Activated CD8-positive, alpha-beta memory T cell treated with anti-CD3 and anti-CD28 coated beads, Interleukin-2, amount 10 ng/mL, durations not matched to agents 7 days and 5 days (primary cell): ENCODE results near the gene ARHGEF10L. TPM values are rescaled to one million over a fixed set of nuclear protein-coding genes. Genes with fewer than 3 reads are reported as not detected.
"Not testable (repeated sequence)": the region's sequence is repeated elsewhere in the genome, so short reads cannot be mapped to it uniquely, and the experiment has no call there.

Experiments
- ATAC-seq: fragments of 150-1000 bp; cut with Tn5 transposase; one replicate; pipeline ENCODE4 v1.10.0; 2021; ENCODE audit warnings: moderate library complexity
- CTCF ChIA-PET: fragments of 350-600 bp; sonication (Branson Sonifier 250); formaldehyde crosslinking; loops from one replicate; lab custom pipeline; 2021; ENCODE audit warnings: antibody characterized with exemption; lab: Charles Lee
- DNase-seq: peaks from one replicate; pipeline ENCODE4 v3.0.0-alpha.2; 2020
- H3K27ac Mint-ChIP-seq: one replicate; pipeline ENCODE4 v1.8.0; 2021; ENCODE audit warnings: mild to moderate bottlenecking, mixed read lengths
- H3K27me3 Mint-ChIP-seq: one replicate; pipeline ENCODE4 v1.8.0; 2021; ENCODE audit warnings: mixed read lengths
- H3K36me3 Mint-ChIP-seq: one replicate; pipeline ENCODE4 v1.8.0; 2021; ENCODE audit warnings: mild to moderate bottlenecking, mixed read lengths
- H3K4me1 Mint-ChIP-seq: one replicate; pipeline ENCODE4 v1.8.0; 2021; ENCODE audit warnings: mixed read lengths
- H3K4me3 Mint-ChIP-seq: one replicate; pipeline ENCODE4 v1.8.0; 2021; ENCODE audit warnings: mild to moderate bottlenecking, moderate library complexity, mixed read lengths
- H3K9me3 Mint-ChIP-seq: one replicate; pipeline ENCODE4 v1.8.0; 2022; ENCODE audit warnings: low read depth, mixed read lengths
- total RNA-seq, 2 experiments: library from RNA; stranded (reverse); gene quantifications; one replicate each; pipeline ENCODE4 v1.2.3, GENCODE V29; 2021

Gene ARHGEF10L
- not detected for total RNA-seq

DNA sequence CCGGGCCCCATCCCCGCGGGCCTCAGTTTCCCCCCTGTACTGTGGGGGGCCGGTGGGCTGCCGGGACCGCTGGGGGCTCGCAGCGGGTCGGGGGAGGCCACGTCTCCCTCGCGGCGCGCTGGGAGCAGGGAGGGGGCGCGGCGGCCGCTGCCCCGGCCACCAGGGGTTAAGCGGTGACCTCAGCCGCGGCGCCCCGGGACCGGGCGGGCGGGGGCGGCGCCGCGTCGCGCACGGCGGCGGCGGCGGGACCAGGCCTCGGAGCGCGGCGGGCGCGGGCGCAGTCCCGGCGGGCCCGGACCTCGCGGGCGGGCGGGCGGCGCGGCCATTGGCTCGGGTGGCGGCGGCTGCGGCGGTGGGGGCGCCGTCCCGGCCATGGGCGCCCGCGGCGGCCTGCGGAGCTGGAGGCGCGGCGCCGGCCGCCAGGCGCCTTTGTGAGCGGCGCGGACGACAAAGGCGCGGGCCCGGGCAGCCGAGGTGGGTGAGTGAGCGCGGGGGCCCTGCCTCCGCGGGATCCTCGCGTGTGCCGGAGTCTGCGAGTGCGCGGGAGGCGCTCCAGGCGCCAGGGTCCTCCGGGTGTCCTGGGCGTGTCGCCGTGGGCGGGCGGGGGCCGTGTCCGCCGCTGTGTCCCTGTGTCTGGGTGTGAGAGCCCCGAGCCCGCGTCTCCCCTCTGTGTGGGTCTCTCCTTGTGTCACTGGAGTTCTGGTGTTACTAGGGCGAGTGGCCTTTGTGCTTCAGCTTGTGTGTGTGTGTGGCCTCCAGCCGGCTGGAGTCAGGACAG lies at the start of gene ARHGEF10L:
TSS of gene ARHGEF10L (plus strand) at position 222 of the 778 bp plus-strand sequence. CDS start 40,898 bp downstream, outside the sequence.
- no peak for DNase-seq
- CTCF ChIA-PET = no interaction called here
- H3K9me3 Mint-ChIP-seq = no peaks in the 10 kb centered on the region
- H3K27me3 Mint-ChIP-seq = peaks cover 40% of the 10 kb centered on the region
- no peaks in the 10 kb centered on the region for H3K4me1 Mint-ChIP-seq
- H3K4me3 Mint-ChIP-seq = no peak within 1 kb of the TSS
- H3K27ac Mint-ChIP-seq = no peak within 1 kb of the TSS
- ATAC-seq = no peak
- H3K36me3 Mint-ChIP-seq = no peaks in the 10 kb centered on the region

DNA sequence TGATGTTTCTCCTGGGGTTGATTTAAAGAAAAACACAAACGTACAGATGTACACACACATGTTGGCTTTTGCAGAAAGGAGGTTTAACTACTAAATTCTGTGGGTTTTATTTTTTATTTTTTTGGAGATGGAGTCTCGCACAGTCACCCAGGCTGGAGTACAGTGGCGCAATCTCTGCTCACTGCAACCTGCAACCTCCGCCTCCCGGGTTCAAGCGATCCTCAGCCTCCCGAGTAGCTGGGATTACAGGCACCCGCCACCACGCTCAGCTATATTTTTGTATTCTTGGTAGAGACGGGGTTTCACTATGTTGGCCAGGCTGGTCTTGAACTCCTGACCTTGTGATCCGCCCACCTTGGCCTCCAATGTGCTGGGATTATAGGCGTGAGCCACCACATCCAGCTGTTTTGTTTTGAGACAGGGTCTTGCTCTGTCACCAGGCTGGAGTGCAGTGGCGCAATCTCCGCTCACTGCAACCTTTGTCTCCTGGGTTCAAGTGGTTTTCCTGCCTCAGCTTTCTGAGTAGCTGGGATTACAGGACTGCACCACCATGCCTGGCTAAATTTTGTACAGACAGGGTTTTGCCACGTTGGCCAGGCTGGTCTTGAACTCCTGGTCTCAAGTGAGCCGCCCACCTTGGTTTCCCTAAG lies 49.6 kb upstream of the ARHGEF10L start:
- DNase-seq, ATAC-seq, H3K36me3 Mint-ChIP-seq, H3K9me3 Mint-ChIP-seq, H3K27ac Mint-ChIP-seq, H3K4me3 Mint-ChIP-seq, H3K27me3 Mint-ChIP-seq, H3K4me1 Mint-ChIP-seq: not testable (repeated sequence)
- CTCF ChIA-PET = interaction anchor here (0.9 kb wide), 1 partner anchor 79 kb away, joined by 3 read pairs; no protein-coding TSS in a partner anchor

- CTCF ChIA-PET, H3K4me3 Mint-ChIP-seq, H3K36me3 Mint-ChIP-seq, H3K27me3 Mint-ChIP-seq, H3K4me1 Mint-ChIP-seq, DNase-seq, ATAC-seq, H3K27ac Mint-ChIP-seq, H3K9me3 Mint-ChIP-seq: not testable (repeated sequence)
Observed at GRCh38 chr1:17490667-17491066, 48.8 kb upstream of the ARHGEF10L start.

DNA sequence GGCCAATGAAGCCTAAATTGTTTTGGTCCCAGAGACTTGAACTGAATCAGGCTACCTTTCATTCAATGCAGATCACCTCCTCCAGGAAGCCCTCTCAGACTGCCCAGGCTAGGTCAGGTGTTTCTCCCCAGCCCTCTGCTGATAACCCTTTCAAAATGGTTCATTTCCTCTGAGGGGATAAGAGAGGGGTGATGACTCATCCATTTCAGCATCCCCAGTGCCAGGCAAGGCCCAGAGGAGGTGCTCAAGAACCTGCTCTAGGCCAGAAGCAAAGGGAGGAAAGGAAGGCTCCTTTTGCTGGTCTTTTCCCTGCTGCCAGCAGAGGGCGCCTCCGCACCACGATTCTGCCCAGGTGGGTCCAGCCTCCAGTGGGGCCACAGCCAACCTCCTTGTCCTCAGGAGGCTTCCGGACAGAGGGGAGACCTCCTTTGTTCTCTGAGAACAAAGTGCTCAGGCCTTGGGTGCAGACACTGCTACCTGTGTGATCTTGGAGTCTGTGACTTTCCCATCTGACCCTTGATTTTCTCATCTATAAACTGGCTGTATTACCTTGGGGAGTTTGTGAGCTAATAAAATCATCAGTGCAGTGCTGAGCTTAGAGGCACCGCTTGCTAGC lies 45.3 kb upstream of the ARHGEF10L start:
- DNase-seq (peak; percentile 73), ATAC-seq (peak; percentile 86)
- no peaks in the 10 kb centered on the region for H3K9me3 Mint-ChIP-seq
- CTCF ChIA-PET = interaction anchor here (0.8 to 1.8 kb wide), 6 partner anchors 9 to 160 kb away, joined by 3 to 8 read pairs (median 4); no protein-coding TSS in a partner anchor
- no peaks in the 10 kb centered on the region for H3K4me1 Mint-ChIP-seq
- H3K27ac Mint-ChIP-seq = no peak overlapping the region
- no peak overlapping the region for H3K4me3 Mint-ChIP-seq
- H3K36me3 Mint-ChIP-seq = no peaks in the 10 kb centered on the region
- peaks cover 10% of the 10 kb centered on the region for H3K27me3 Mint-ChIP-seq

- CTCF ChIA-PET = interaction anchor here (2.0 kb wide), 1 partner anchor 110 kb away, joined by 8 read pairs; no protein-coding TSS in a partner anchor
- DNase-seq = no peak
- no peak overlapping the region for H3K27ac Mint-ChIP-seq
- H3K9me3 Mint-ChIP-seq = no peaks in the 10 kb centered on the region
- peaks cover 10% of the 10 kb centered on the region for H3K27me3 Mint-ChIP-seq
- no peak overlapping the region for H3K4me3 Mint-ChIP-seq
- no peak for ATAC-seq
- H3K36me3 Mint-ChIP-seq = no peaks in the 10 kb centered on the region
- no peaks in the 10 kb centered on the region for H3K4me1 Mint-ChIP-seq
Observed at GRCh38 chr1:17496419-17496818, 43.1 kb upstream of the ARHGEF10L start.

DNA sequence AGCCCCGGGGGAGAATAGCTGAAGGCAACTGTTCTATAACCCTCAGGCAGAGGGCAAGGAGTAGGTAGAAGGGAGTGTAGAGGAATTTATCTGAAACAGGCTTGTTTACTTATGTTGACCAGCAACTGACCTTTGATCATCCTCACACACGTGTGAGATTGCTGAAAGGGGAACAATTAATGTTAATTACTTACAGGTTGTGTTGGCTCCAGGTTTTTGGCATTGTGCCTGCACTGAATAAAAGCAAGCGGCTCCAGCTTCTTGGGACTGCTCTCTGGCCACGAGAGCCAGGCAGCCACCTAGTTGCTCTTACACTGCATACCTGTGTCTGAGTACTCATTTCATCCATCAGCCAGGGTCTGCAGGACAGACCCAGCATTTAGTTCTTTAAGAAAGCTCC lies 41.3 kb upstream of the ARHGEF10L start:
- Mint-ChIP-seq H3K4me3 (no peak overlapping the region), H3K27ac (no peak overlapping the region), H3K27me3 (peaks cover 8% of the 10 kb centered on the region), H3K9me3 (no peaks in the 10 kb centered on the region), H3K36me3 (no peaks in the 10 kb centered on the region), H3K4me1 (peaks cover 3% of the 10 kb centered on the region)
- DNase-seq (no peak), ATAC-seq (no peak)
- CTCF ChIA-PET = no interaction called here

DNA sequence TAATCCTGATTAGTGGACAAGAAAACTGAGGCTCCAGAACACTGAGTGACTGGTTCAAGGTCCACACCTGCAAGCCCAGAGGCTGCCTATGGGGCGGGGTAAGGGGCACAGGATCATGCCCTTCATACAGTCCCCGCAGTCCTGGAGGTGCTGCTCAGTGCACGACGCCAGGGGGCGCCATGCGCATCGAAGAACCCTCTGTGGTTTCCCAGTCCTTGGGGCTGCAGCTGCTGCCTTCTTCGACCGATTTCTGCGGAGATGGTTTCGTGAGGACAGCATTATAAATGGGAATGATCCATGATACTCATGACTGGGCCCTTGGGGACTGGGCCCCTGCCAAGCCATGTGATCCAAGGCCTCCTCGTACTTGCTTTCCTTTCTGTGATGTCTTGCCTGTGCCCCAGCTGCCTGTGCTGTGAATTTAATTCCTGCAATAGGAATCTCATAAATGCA lies 37.1 kb upstream of the ARHGEF10L start:
- H3K4me1 Mint-ChIP-seq = peaks cover 3% of the 10 kb centered on the region
- CTCF ChIA-PET = interaction anchor here (0.8 to 4.3 kb wide), 5 partner anchors 8 to 104 kb away, joined by 3 to 40 read pairs (median 4); no protein-coding TSS in a partner anchor
- H3K36me3 Mint-ChIP-seq = no peaks in the 10 kb centered on the region
- H3K4me3 Mint-ChIP-seq = no peak overlapping the region
- H3K27me3 Mint-ChIP-seq = peaks cover 8% of the 10 kb centered on the region
- DNase-seq (peak; percentile 63), ATAC-seq (peak; percentile 81)
- H3K9me3 Mint-ChIP-seq = no peaks in the 10 kb centered on the region
- H3K27ac Mint-ChIP-seq = no peak overlapping the region

DNA sequence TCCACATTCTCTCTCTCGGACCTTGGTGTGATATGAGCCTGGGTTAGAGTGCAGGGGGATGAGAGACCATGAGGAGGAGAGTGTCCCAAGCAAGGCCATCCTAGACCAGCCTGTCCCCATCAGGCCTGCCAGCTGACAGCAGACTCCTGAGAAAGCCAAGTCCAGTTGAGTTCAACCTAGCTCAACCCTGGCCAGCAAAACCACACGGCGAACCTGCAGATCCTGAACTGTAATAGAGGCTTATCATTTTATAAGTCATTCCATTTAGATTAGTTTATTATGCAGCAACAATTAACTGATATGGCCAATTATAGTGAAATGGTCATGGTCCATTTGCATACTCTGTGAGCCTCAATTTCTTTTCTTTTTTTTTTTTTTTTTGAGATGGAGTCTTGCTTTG lies 36.4 kb upstream of the ARHGEF10L start:
- H3K27ac Mint-ChIP-seq = no peak overlapping the region
- DNase-seq (no peak), ATAC-seq (no peak)
- no peak overlapping the region for H3K4me3 Mint-ChIP-seq
- CTCF ChIA-PET = interaction anchor here (0.8 to 4.3 kb wide), 5 partner anchors 8 to 103 kb away, joined by 3 to 40 read pairs (median 4); no protein-coding TSS in a partner anchor
- peaks cover 3% of the 10 kb centered on the region for H3K4me1 Mint-ChIP-seq
- H3K27me3 Mint-ChIP-seq = peaks cover 5% of the 10 kb centered on the region
- no peaks in the 10 kb centered on the region for H3K36me3 Mint-ChIP-seq
- H3K9me3 Mint-ChIP-seq = no peaks in the 10 kb centered on the region

- DNase-seq, H3K4me3 Mint-ChIP-seq, H3K36me3 Mint-ChIP-seq, H3K9me3 Mint-ChIP-seq, H3K27me3 Mint-ChIP-seq, CTCF ChIA-PET, H3K27ac Mint-ChIP-seq, ATAC-seq, H3K4me1 Mint-ChIP-seq: not testable (repeated sequence)
Observed at GRCh38 chr1:17507200-17507599, 32.3 kb upstream of the ARHGEF10L start.

DNA sequence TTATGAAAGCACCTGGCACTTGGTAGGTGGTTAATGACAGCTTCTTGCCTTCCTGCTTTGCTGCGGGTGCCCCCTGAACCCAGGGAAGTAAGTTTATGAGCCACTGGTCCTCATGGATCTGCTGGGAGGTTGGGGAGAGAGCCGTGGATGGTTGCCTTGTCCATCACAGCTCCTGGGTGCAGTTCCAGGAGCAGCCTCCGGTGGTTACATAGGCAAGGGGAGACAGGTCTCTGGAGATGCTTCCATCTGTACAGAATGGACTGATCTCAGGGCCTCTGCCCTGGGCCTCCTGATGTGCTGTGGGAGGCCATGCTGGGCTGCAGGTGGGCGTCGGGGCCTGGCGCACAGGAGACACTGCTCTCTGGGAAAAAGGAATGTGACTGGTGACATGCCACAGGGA lies 31.6 kb upstream of the ARHGEF10L start:
- H3K27ac Mint-ChIP-seq = no peak overlapping the region
- no peaks in the 10 kb centered on the region for H3K4me1 Mint-ChIP-seq
- no peak for DNase-seq
- CTCF ChIA-PET = no interaction called here
- no peaks in the 10 kb centered on the region for H3K36me3 Mint-ChIP-seq
- H3K9me3 Mint-ChIP-seq = no peaks in the 10 kb centered on the region
- ATAC-seq = no peak
- no peak overlapping the region for H3K4me3 Mint-ChIP-seq
- H3K27me3 Mint-ChIP-seq = no peaks in the 10 kb centered on the region

GRCh38 chr1:17509363-17509762 lies 30.1 kb upstream of the ARHGEF10L start:
- ATAC-seq = no peak
- Mint-ChIP-seq H3K27ac (no peak overlapping the region), H3K9me3 (no peaks in the 10 kb centered on the region), H3K4me3 (no peak overlapping the region), H3K36me3 (no peaks in the 10 kb centered on the region), H3K4me1 (no peaks in the 10 kb centered on the region), H3K27me3 (peaks cover 3% of the 10 kb centered on the region)
- no peak for DNase-seq
- CTCF ChIA-PET = no interaction called here

- ATAC-seq = no peak
- H3K4me1 Mint-ChIP-seq = no peaks in the 10 kb centered on the region
- CTCF ChIA-PET = no interaction called here
- no peaks in the 10 kb centered on the region for H3K36me3 Mint-ChIP-seq
- no peak for DNase-seq
- H3K4me3 Mint-ChIP-seq = no peak overlapping the region
- peaks cover 3% of the 10 kb centered on the region for H3K27me3 Mint-ChIP-seq
- no peaks in the 10 kb centered on the region for H3K9me3 Mint-ChIP-seq
- H3K27ac Mint-ChIP-seq = no peak overlapping the region
Observed at GRCh38 chr1:17510138-17510537, 29.4 kb upstream of the ARHGEF10L start.

DNA sequence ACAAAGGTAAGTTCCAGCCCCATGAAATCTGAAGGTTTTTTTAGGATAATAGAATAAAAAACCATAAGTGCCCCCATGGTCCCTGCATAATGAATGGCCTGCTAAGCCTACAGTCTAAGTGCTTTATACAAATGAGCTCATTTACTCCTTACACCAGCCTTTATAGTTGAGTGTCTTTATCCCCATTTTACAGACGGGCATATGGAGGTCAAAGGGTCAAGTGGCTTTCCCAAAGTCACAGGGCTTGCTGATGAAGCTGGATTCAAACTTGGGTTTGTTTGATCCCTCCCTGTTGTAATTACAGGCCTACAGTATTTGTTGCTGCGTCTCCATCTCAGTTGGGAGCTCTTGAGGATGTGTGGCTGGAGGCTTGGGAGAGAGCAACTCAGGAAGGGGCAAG lies 28.3 kb upstream of the ARHGEF10L start:
- H3K36me3 Mint-ChIP-seq = no peaks in the 10 kb centered on the region
- no peaks in the 10 kb centered on the region for H3K9me3 Mint-ChIP-seq
- ATAC-seq (no peak), DNase-seq (no peak)
- H3K4me1 Mint-ChIP-seq = no peaks in the 10 kb centered on the region
- peaks cover 8% of the 10 kb centered on the region for H3K27me3 Mint-ChIP-seq
- CTCF ChIA-PET = interaction anchor here (0.5 to 1.4 kb wide), 5 partner anchors 8 to 96 kb away, joined by 3 to 4 read pairs (median 4); no protein-coding TSS in a partner anchor
- H3K4me3 Mint-ChIP-seq = no peak overlapping the region
- no peak overlapping the region for H3K27ac Mint-ChIP-seq
